HEK293T (cell line): Measurements from ENCODE around the gene CLIC5.

Experiments used
- CTCF ChIA-PET: fragments of 350-600 bp; formaldehyde crosslinking; extraction: SDS; loops from one replicate; lab custom pipeline; 2021; ENCODE audit warnings: antibody characterized with exemption, inconsistent platforms; lab: Yijun Ruan, JAX
- POLR2A ChIA-PET: fragments of 350-600 bp; formaldehyde crosslinking; extraction: SDS; loops from one replicate; lab custom pipeline; 2020; ENCODE audit warnings: antibody characterized with exemption, inconsistent platforms; lab: Yijun Ruan, JAX
- DNase-seq: peaks from one replicate; pipeline ENCODE4 v3.0.0; 2012; ENCODE audit warnings: mixed read lengths; ENCODE audit errors: extremely low spot score
- ARNT ChIP-seq: fragments of 450-650 bp; IDR thresholded peaks from 2 replicates; pipeline ENCODE4 v1.6.1; 2017; ENCODE audit warnings: mild to moderate bottlenecking
- BHLHE40 ChIP-seq: fragments of 450-650 bp; IDR thresholded peaks from 2 replicates; pipeline ENCODE4 v1.6.1; 2016; ENCODE audit warnings: mild to moderate bottlenecking, moderate library complexity, borderline replicate concordance
- CTBP1 ChIP-seq: fragments of 450-650 bp; IDR thresholded peaks from 2 replicates; pipeline ENCODE4 v1.6.1; 2016; ENCODE audit warnings: borderline replicate concordance
- ELF4 ChIP-seq: fragments of 450-650 bp; IDR thresholded peaks from 2 replicates; pipeline ENCODE4 v1.6.1; 2017; ENCODE audit warnings: antibody characterized with exemption
- FOXA1 ChIP-seq: fragments of 450-650 bp; IDR thresholded peaks from 2 replicates; pipeline ENCODE4 v1.6.1; 2016; ENCODE audit warnings: mild to moderate bottlenecking
- FOXK2 ChIP-seq: fragments of 450-650 bp; IDR thresholded peaks from 2 replicates; pipeline ENCODE4 v1.6.1; 2016; ENCODE audit warnings: mild to moderate bottlenecking
- FOXM1 ChIP-seq: fragments of 450-650 bp; IDR thresholded peaks from 2 replicates; pipeline ENCODE4 v1.6.1; 2017; ENCODE audit warnings: mild to moderate bottlenecking, borderline replicate concordance
- HDGF ChIP-seq: fragments of 450-650 bp; IDR thresholded peaks from 2 replicates; pipeline ENCODE4 v1.6.1; 2017; ENCODE audit warnings: antibody characterized with exemption, borderline replicate concordance
- L3MBTL2 ChIP-seq: fragments of 450-650 bp; conservative IDR thresholded peaks from 2 replicates; pipeline ENCODE4 v1.6.1; 2016; ENCODE audit warnings: mild to moderate bottlenecking
- LEF1 ChIP-seq: fragments of 450-650 bp; IDR thresholded peaks from 2 replicates; pipeline ENCODE4 v1.6.1; 2017; ENCODE audit warnings: mild to moderate bottlenecking, borderline replicate concordance
- NFRKB ChIP-seq: fragments of 450-650 bp; IDR thresholded peaks from 2 replicates; pipeline ENCODE4 v1.6.1; 2016; ENCODE audit warnings: mild to moderate bottlenecking, moderate library complexity
- SP1 ChIP-seq: fragments of 450-650 bp; IDR thresholded peaks from 2 replicates; pipeline ENCODE4 v1.6.1; 2017
- SUZ12 ChIP-seq: fragments of 450-650 bp; IDR thresholded peaks from 2 replicates; pipeline ENCODE4 v1.6.1; 2016; ENCODE audit warnings: mild to moderate bottlenecking
- TARDBP ChIP-seq: fragments of 450-650 bp; IDR thresholded peaks from 2 replicates; pipeline ENCODE4 v1.6.1; 2016
- ZNF384 ChIP-seq: fragments of 450-650 bp; IDR thresholded peaks from 2 replicates; pipeline ENCODE4 v1.6.1; 2016
- TF ChIP-seq, protein P1 (sequence below): fragments of 450-650 bp; IDR thresholded peaks from 2 replicates; pipeline ENCODE4 v1.6.1; 2016

Gene CLIC5

DNA sequence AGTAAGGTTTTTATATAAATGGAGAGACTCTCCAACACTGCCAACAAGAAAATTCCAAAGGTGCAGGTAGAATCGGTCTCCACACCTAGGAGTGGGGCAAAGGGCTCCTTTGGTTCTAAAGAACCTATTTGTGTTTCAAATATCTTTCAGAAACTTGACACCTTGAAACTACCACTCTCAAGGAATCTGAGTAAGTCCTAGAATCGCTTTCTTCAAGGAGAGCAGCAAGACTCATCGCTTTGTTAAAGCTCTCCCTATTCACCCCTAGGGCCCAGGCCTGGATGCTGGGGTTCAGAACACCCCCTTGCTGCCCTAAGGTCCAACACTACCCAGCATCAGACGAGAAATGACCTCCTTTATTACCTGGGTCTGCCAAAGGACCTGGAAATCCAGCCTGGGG lies 2.0 kb downstream of the CLIC5 start:
- CTCF ChIA-PET, result no interaction called here
- POLR2A ChIA-PET, result no interaction called here
- DNase-seq, result no peak
- TF ChIP-seq L3MBTL2, result no peak

DNA sequence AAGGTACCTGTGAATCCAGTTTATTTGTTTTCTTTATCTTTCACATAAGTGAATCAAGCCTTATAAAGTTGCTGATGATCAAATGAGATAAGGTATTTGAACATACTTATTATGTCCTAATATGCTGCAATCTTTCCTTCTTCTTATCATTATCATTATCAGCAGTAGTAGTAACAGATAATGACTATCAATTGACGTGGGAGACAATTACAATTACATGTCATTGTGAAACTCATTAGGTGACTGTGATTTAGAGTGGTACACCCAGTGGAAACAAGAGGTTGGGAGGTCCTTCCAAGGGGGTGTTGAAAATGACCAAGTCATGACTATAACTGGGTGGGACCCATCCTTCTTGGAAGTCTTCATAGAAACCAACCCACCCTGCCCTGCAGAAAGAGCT lies 2.8 kb downstream of the CLIC5 start:
- CTCF ChIA-PET, result no interaction called here
- TF ChIP-seq, protein P1, sequence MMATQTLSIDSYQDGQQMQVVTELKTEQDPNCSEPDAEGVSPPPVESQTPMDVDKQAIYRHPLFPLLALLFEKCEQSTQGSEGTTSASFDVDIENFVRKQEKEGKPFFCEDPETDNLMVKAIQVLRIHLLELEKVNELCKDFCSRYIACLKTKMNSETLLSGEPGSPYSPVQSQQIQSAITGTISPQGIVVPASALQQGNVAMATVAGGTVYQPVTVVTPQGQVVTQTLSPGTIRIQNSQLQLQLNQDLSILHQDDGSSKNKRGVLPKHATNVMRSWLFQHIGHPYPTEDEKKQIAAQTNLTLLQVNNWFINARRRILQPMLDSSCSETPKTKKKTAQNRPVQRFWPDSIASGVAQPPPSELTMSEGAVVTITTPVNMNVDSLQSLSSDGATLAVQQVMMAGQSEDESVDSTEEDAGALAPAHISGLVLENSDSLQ, result no peak
- TF ChIP-seq SP1 (no peak), ZNF384 (no peak), ARNT (no peak), FOXA1 (no peak), BHLHE40 (no peak), TARDBP (no peak), SUZ12 (no peak), FOXK2 (no peak), HDGF (no peak), NFRKB (no peak)
- no peak for DNase-seq
- POLR2A ChIA-PET, result no interaction called here

- CTCF ChIA-PET, result interaction anchor here (0.6 kb wide), 1 partner anchor 72 kb away, joined by 3 read pairs; no protein-coding TSS in a partner anchor
- no peak for DNase-seq
- no peak for TF ChIP-seq ARNT
- TF ChIP-seq TARDBP, result no peak
- TF ChIP-seq NFRKB, result no peak
- TF ChIP-seq ZNF384, result no peak
- no peak for TF ChIP-seq BHLHE40
- TF ChIP-seq, protein P1, result no peak
- TF ChIP-seq L3MBTL2, result no peak
- no peak for TF ChIP-seq FOXM1
- no peak for TF ChIP-seq LEF1
- no peak for TF ChIP-seq HDGF
- TF ChIP-seq ELF4, result no peak
- TF ChIP-seq FOXK2, result no peak
- TF ChIP-seq SUZ12, result no peak
- no peak for TF ChIP-seq SP1
- no peak for TF ChIP-seq CTBP1
- no peak for TF ChIP-seq FOXA1
- POLR2A ChIA-PET, result interaction anchor here (0.8 kb wide), 1 partner anchor 160 kb away, joined by 4 read pairs; the partner anchor contains the start of gene ENPP5
Observed at GRCh38 chr6:46011188-46012085, 4.2 kb downstream of the CLIC5 start.

- TF ChIP-seq LEF1, result no peak
- ChIA-PET CTCF (no interaction called here), POLR2A (interaction anchor here (0.8 kb wide), 1 partner anchor 160 kb away, joined by 4 read pairs; the partner anchor contains the start of gene ENPP5)
- no peak for DNase-seq
Observed at GRCh38 chr6:46010771-46011170, 4.9 kb downstream of the CLIC5 start.

GRCh38 chr6:46010270-46010669 lies 5.4 kb downstream of the CLIC5 start:
- CTCF ChIA-PET, result no interaction called here
- DNase-seq, result no peak
- no peak for TF ChIP-seq SP1
- TF ChIP-seq FOXA1, result no peak
- TF ChIP-seq HDGF, result no peak
- TF ChIP-seq FOXK2, result no peak
- no peak for TF ChIP-seq ARNT
- no peak for TF ChIP-seq SUZ12
- TF ChIP-seq CTBP1, result no peak
- POLR2A ChIA-PET, result interaction anchor here (0.8 kb wide), 1 partner anchor 161 kb away, joined by 4 read pairs; the partner anchor contains the start of gene ENPP5

- POLR2A ChIA-PET, result no interaction called here
- DNase-seq, result no peak
- TF ChIP-seq TARDBP (no peak), FOXA1 (no peak), HDGF (no peak), ZNF384 (no peak), LEF1 (no peak), FOXM1 (no peak), CTBP1 (no peak), FOXK2 (no peak), SP1 (no peak), BHLHE40 (no peak), ARNT (no peak), ELF4 (no peak), L3MBTL2 (no peak), NFRKB (no peak), SUZ12 (no peak)
- TF ChIP-seq, protein P1, result no peak
- CTCF ChIA-PET, result no interaction called here
Observed at GRCh38 chr6:46002264-46002663, 13.4 kb downstream of the CLIC5 start.
